Lung microvascular endothelial cell (primary cell): ENCODE data around the gene RNASE8. TPM values are rescaled to one million over a fixed set of nuclear protein-coding genes. Genes with fewer than 3 reads are reported as not detected.

Experiments
- DNase-seq, 2 donors: peaks; one replicate each; pipeline versions ENCODE4 v3.0.0 to v3.0.0-alpha.2; 2010; ENCODE audit warnings: low read depth in 2 of 2
- total RNA-seq: library from RNA; depleted of rRNA; stranded (reverse); fragments of >200 nt; gene quantifications from 2 replicates; pipeline ENCODE4 v1.2.1, GENCODE V29; 2014

The RNASE8 gene
- total RNA-seq, 1 donor from 2014 or later: not detected

DNA sequence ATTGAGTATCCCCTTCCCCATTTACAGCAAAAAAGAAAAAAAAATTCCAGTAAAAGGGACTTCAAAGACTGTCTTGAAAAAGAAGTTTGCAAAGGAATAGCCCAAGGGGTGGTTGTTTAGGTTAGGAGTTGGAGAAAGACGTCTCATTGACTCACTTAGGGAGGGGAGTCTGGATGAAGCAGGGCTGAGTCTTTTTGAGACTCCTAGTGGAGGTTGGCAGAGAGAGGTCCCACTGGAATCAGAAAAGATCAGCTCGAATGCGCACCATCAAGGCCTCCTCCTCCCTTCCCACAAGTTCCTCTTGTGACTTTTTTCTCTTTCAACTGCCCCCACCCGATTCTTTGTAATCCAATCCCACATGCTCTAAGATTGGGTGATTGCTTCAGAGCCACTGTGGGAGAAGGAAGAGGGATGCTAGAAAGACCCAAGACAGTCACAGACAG lies 14.4 kb downstream of the RNASE8 start:
- DNase-seq: no peak

DNA sequence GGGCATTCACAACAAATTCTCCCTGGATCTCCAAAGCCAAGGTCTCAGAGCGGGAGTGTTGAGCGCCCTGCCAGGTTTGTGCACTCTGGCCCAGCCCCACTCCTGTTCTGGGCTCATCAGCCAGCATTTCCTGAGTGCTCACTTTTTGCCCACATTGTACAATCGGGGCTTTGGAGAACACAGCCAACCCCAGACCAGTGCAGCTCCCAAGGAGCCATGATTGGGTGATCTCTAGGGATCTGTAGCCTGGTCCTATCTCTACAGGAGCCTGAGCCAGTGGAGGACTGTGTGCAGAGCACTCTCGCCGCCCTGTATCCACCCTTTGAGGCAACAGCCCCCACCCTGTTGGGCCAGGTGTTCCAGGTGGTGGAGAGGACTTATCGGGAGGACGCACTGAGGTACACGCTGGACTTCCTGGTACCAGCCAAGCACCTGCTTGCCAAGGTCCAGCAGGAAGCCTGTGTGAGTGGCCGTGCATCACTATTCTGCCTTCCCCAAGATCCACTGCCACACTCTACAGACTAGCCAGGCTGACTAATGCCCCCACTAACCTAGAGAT lies 15.2 kb downstream of the RNASE8 start:
- no peak for DNase-seq

DNA sequence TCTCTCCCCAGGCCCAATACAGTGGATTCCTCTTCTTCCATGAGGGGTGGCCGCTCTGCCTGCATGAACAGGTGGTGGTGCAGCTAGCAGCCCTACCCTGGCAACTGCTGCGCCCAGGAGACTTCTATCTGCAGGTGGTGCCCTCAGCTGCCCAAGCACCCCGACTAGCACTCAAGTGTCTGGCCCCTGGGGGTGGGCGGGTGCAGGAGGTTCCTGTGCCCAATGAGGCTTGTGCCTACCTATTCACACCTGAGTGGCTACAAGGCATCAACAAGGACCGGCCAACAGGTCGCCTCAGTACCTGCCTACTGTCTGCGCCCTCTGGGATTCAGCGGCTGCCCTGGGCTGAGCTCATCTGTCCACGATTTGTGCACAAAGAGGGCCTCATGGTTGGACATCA lies 16.3 kb downstream of the RNASE8 start:
- DNase-seq: no peak

DNA sequence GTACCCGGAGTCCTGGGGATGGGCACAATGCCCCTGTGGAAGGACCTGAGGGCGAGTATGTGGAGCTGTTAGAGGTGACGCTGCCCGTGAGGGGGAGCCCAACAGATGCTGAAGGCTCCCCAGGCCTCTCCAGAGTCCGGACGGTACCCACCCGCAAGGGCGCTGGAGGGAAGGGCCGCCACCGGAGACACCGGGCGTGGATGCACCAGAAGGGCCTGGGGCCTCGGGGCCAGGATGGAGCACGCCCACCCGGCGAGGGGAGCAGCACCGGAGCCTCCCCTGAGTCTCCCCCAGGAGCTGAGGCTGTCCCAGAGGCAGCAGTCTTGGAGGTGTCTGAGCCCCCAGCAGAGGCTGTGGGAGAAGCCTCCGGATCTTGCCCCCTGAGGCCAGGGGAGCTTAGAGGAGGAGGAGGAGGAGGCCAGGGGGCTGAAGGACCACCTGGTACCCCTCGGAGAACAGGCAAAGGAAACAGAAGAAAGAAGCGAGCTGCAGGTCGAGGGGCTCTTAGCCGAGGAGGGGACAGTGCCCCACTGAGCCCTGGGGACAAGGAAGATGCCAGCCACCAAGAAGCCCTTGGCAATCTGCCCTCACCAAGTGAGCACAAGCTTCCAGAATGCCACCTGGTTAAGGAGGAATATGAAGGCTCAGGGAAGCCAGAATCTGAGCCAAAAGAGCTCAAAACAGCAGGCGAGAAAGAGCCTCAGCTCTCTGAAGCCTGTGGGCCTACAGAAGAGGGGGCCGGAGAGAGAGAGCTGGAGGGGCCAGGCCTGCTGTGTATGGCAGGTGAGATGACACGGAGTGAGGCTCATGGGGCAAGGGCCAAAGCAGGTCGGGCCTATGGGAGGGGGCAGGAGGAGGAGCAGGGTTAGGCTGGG lies 17.0 kb downstream of the RNASE8 start:
- no peak for DNase-seq

DNA sequence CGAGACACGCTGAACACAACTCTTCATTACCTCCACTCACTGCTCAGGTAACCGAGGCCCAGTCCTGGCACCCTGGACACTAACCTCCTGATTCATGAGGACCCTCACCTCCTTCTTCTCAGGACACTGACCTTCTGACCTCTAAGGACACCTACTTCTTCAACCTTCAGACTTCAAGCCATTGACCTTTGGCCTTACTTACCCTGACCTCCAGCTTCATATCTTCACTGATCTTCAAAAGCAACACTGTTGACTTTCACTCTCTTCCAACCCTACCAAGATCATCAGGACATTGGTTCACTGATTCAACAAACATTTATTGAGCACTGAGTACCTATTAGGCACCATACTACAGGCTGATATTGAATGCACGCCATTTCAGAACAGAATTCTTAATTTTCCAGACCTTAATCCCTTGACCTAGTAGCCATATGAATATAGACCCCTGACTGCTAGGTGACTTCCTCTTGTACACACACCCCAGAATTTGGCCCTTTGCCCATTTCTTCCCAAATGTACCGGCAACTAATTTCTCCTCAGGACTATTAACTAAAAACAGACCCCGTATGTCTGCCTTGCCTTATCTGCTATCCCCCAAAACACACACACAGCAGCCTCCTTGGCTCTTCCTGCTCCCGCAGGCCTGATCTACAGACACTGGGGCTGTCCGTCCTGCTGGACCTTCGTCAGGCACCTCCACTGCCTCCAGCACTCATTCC lies 18.3 kb downstream of the RNASE8 start:
- no peak for DNase-seq

DNA sequence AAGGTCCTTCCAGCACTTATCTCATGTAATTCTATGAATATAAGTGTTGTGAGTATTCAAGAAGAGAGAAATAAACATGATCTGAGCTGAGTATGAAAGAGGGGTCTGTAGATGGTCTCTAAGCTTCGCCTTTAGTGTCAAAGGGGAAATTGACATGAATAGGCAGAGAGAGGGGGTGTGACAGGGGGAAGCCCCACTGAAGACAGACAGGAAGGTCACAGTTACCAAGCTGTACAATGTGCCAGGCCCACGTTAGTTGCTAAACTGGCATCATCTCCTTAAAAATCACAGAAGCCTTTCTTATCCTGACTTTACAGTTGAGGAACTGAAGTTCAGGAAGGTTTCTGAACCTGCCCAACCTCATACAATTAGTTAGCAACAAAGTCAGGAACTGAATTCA lies 20.1 kb downstream of the RNASE8 start:
- no peak for DNase-seq

DNA sequence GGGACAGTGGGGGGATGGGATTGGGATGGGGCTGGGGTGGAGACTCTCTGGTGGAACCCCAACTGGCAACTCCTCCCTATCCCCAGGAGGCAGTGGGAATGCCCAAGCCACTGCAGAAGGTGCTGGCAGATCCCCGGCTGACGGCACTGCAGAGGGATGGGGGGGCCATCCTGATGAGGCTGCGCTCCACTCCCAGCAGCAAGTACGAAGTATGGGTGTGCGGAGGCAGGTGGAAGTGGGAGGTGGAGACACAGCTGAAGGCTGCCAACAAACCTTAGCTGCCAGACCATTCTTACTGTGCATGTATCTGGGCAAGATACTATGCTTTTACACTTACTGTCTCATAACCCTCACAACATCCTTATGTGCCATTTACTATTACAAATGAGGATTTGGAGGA lies 20.7 kb downstream of the RNASE8 start:
- no peak for DNase-seq

DNA sequence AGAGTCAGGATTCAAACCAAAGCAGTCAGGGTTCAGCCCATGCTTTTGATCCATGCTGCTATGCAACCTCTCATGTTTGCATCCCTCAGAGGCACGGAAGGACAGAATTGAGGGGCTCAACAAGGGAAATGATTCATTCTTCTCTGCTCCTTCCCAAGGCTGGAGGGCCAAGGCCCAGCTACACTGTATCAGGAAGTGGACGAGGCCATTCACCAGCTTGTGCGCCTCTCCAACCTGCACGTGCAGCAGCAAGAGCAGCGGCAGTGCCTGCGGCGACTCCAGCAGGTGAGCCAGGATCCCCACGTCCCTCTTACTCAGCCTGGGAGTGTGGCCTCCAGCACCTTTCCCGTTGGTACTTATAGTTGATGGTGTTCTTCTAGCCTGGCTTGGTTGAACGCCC lies 21.1 kb downstream of the RNASE8 start:
- peak in 1 of 2 donors; percentile 83 for DNase-seq

DNA sequence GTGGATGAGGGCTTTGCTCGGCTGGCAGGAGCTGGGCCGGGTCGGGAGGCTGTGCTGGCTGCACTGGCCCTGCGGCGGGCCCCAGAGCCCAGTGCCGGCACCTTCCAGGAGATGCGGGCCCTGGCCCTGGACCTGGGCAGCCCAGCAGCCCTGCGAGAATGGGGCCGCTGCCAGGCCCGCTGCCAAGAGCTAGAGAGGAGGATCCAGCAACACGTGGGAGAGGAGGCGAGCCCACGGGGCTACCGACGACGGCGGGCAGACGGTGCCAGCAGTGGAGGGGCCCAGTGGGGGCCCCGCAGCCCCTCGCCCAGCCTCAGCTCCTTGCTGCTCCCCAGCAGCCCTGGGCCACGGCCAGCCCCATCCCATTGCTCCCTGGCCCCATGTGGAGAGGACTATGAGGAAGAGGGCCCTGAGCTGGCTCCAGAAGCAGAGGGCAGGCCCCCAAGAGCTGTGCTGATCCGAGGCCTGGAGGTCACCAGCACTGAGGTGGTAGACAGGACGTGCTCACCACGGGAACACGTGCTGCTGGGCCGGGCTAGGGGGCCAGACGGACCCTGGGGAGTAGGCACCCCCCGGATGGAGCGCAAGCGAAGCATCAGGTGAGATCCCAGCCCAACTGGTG lies 24.0 kb downstream of the RNASE8 start:
- no peak for DNase-seq

DNA sequence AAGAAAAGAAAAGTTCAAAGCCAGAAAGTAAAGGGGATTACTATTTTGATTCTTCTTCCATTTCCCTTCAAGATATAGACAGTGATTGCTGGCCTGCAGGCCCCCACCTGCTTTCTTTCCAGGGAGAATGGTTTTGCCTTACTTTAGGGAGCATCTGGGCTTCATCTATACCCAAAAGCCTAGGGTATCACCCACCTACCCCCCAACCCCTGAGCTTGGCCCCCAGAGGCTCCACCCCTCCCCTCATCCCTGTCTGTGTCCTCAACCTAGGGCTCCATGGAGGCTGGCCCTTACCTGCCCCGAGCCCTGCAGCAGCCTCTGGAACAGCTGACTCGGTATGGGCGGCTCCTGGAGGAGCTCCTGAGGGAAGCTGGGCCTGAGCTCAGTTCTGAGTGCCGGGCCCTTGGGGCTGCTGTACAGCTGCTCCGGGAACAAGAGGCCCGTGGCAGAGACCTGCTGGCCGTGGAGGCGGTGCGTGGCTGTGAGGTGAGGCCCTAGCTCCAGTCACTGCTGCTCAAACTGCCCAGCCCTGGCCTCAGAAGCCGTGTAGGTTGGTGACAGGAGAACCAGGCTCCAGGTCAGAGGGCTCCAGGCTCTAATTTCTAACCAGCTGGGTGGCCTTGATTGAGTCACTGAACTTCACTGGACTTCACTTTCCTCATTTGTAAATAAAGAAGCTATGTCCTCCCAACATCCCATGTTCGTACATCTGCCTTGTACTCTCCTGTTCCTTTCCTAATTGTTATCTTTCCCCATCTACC lies 26.1 kb downstream of the RNASE8 start:
- DNase-seq: no peak

DNA sequence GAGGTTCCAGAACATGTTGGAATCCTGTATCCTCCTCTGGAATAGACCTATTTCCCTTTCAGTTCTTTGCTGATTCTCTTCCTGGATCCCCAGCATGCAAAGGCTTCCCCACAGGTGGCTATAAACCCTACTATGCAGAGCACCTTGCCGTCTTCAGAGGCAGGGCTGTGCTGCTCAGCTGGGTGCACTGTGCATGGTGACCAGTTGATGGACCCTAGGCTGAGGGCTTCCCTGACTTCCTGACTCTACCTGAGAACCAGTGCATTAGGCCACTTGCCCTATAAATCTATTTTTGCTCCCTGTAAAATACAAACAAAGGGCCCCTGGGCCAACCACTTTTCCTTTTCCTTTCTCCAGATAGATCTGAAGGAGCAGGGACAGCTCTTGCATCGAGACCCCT lies 26.8 kb downstream of the RNASE8 start:
- DNase-seq: no peak

DNA sequence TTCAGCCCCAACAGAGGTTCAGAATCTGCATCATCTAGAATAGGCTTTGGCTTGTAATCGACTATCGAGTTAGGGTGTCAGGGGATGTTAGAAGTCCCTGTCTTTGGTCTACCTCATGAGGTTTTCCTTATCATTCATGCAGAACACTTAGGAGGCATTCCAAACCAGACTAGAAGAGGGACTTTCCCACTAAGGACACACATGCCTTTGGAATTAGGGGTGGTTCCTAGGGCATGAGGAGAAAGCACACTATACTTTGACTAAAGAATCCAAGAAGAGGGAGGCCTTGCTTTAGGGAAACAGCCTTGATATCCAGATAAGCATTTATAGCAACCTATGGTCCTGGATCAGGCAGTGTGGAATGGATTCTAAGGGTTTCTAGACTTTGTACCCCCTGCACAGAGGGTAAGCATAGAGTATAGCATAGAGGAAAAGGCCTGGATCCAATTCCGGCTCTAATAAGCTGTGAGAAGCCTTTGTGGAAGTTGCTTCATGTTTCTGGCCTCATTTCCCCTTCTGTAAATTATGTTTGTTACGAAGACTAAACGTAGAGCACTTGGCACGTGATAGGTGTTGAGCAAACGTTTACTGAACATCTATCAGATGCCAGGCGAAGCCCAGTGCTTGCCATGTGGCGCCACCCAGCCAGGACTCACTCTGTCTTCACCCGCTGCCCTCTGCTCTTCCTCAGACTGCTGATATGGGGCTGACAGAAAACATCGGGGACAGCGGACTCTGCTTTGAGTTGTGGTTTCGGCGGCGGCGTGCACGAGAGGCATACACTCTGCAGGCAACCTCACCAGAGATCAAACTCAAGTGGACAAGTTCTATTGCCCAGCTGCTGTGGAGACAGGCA lies 27.6 kb downstream of the RNASE8 start:
- peak in 1 of 2 donors; percentile 20 for DNase-seq

DNA sequence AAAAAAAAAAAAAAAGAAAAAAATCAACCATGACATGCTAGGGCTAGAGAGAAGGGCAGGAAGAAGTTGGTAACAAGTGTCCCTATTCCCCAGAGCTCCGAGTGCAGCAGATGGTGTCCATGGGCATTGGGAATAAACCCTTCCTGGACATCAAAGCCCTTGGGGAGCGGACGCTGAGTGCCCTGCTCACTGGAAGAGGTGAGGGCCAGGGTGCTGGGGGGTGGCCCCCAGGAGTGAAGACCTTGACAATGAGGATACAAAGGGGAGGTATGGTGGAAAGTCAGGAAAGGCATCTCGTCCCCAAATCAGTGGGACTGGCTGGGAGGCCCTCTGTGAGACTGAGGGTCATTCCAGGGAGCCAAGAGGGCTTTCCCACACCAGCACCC lies 29.3 kb downstream of the RNASE8 start:
- no peak for DNase-seq

DNA sequence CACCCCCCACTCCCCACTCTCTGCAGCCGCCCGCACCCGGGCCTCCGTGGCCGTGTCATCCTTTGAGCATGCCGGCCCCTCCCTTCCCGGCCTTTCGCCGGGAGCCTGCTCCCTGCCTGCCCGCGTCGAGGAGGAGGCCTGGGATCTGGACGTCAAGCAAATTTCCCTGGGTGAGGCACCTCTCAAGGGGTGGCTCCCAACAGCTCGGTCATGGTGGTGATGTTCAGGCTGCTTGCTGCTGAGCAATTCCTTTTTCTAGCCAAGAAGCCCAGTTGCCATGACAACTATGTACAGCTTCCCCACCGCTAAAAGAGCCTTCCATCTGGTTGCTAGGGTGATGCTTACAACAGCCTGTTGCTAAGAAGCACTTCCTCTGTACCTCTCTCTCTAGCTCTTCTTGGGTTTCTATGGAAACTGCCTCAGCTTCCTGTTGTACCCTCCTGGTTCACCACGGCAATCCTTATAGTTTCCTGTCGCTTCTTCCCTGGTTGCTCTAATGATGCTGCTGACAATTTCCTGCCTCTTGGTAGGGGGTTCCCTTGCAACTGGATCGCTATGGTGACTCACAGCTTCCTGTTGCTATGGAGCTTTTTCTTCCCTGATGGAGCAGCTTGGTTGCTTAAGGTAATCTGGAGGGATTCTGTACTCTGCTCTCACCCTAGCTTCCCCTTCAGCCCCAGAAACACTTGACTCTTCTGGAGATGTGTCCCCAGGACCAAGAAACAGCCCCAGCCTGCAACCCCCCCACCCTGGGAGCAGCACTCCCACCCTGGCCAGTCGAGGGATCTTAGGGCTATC lies 29.9 kb downstream of the RNASE8 start:
- DNase-seq: peak; percentile 88 to 99

DNA sequence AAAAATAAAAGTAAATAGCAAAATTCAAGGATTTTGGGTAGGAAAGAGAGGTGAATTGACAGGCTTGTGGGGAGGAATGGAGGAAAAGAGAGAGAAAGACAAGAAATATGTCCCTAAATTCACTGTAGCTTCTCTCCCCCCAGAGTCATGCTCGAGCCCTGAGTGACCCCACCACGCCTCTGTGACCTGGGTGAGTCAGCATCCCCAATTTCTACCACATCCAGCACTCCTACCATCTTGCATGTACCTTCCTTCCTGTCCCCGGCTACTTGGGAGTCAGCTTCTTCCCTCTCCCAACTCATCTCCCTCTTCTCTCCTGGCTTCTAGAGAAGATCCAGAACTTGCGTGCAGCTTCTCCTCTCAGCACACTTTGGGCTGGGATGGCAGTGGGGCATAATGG lies 31.1 kb downstream of the RNASE8 start:
- no peak for DNase-seq

DNA sequence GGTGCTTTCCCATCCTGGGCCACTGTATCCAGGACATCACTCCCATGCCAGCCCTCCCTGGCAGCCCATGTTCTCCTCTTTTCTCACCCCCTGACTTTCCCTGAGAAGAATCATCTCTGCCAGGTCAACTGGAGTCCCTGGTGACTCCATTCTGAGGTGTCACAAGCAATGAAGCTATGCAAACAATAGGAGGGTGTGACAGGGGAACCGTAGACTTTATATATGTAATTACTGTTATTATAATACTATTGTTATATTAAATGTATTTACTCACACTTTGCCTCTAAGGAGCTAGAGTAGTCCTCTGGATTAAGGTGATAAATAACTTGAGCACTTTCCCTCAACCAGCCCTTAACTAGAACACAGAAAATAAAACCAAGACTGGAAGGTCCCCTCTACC lies 31.6 kb downstream of the RNASE8 start:
- DNase-seq: no peak

DNA sequence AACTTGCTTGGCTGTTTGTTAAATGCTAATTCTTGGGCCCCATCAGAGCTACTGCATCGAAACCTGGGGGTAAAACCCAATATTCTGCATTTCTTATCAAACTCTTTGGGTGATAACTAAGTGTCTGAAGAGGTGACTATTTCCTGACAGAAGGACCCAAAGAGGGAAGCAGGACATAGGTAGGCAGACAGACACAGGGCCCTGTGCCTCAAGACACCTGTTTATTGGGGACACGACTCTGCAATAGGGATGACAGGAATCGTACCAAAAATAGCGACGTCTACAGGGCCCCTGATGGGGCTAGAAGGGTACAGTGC lies 32.2 kb downstream of the RNASE8 start:
- no peak for DNase-seq

DNA sequence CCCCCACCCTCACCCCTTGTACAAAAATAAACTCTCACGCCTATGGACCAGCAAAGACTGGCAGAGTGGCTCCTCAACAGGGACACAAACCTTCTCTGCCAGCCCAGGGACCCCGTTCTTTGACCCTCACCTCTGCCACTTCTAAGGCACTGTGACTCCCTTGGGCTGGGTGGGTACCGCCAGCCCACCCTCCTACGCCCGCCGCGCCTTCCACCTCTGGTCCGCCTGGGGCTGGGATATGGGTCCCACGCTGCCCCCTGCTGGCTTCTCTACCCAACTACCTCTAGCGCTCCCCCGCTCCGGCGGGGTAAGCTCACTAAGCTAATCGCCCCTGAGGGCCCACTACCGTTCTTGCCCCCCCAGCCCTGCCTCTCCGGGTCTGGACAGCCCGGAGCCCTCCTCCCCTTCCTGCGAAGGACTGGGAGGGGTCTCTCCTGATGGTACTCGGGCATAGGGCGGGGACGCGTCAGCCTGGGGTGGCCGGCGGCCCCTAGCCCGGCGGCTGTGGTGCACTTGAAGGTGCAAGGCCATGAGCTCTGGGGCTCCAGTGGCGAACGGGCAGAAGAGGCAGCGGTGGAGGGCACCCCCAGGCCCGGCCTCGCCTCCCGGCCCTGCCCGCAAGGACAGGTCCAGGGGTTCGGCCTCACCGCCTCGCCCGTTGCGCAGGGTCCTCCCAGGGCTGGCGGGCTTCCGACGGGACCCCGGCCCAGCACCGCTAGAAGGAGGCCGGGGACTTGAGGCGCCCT lies 32.7 kb downstream of the RNASE8 start:
- DNase-seq: peak; percentile 29 to 32
